PC-9 (cell line): Measurements from ENCODE around the gene SLC66A1. TPM values are rescaled to one million over a fixed set of nuclear protein-coding genes. Genes with fewer than 3 reads are reported as not detected.

Experiments used
- BruUV-seq: library from RNA; stranded (reverse); fragments of 400-500 nt; replicated peaks from 2 replicates; lab custom pipeline; 2021; lab: Mats Ljungman, UMichigan
- CTCF ChIA-PET: fragments of 300-600 bp; sonication (Branson Sonifier 250); formaldehyde crosslinking; loops from one replicate; lab custom pipeline; 2022; ENCODE audit warnings: antibody characterized with exemption; lab: Charles Lee
- POLR2A ChIA-PET: fragments of 300-600 bp; sonication (Branson Sonifier 250); formaldehyde crosslinking; loops from one replicate; lab custom pipeline; 2022; ENCODE audit warnings: antibody characterized with exemption; ENCODE audit not compliant: unreplicated experiment; lab: Charles Lee
- DNase-seq, 2 experiments: peaks; one replicate each; pipeline versions ENCODE4 v3.0.0 to v3.0.0-alpha.2; 2015 to 2022; ENCODE audit warnings: mixed read lengths in 1 of 2
- H2AFZ ChIP-seq: fragments of 200-600 bp; sonication (generic); 2 replicates; pipeline ENCODE4 v1.8.1; 2017; ENCODE audit warnings: antibody characterized with exemption
- H3F3A ChIP-seq: fragments of 200-600 bp; sonication (generic); 2 replicates; pipeline ENCODE4 v1.8.1; 2017; ENCODE audit warnings: antibody characterized with exemption, mild to moderate bottlenecking, low read depth; ENCODE audit not compliant: insufficient read depth
- H3K27ac ChIP-seq: fragments of 200-600 bp; sonication (generic); 2 replicates; pipeline ENCODE4 v1.6.1; 2016; ENCODE audit warnings: mixed run types
- H3K27me3 ChIP-seq: fragments of 200-600 bp; sonication (generic); 2 replicates; pipeline ENCODE4 v1.6.1; 2016; ENCODE audit warnings: low read depth, mixed run types; ENCODE audit not compliant: insufficient read depth
- H3K36me3 ChIP-seq: fragments of 200-600 bp; sonication (generic); 2 replicates; pipeline ENCODE4 v1.6.1; 2016; ENCODE audit warnings: low read depth, mixed run types
- H3K4me1 ChIP-seq: fragments of 200-600 bp; sonication (generic); replicated peaks from 2 replicates; pipeline ENCODE4 v1.6.1; 2016; ENCODE audit warnings: mixed run types; ENCODE audit not compliant: insufficient read depth
- H3K4me2 ChIP-seq: fragments of 200-600 bp; sonication (generic); 2 replicates; pipeline ENCODE4 v1.6.1; 2017; ENCODE audit warnings: mixed run types
- H3K4me3 ChIP-seq: fragments of 200-600 bp; sonication (generic); 2 replicates; pipeline ENCODE4 v1.6.1; 2016; ENCODE audit warnings: mixed run types
- H3K79me2 ChIP-seq: fragments of 200-600 bp; sonication (generic); 2 replicates; pipeline ENCODE4 v1.6.1; 2017; ENCODE audit warnings: low read depth, mixed run types
- H3K9me2 ChIP-seq: fragments of 200-600 bp; sonication (generic); 2 replicates; pipeline ENCODE4 v1.8.1; 2017; ENCODE audit warnings: mild to moderate bottlenecking; ENCODE audit not compliant: insufficient read depth
- H3K9me3 ChIP-seq: fragments of 200-600 bp; sonication (generic); 2 replicates; pipeline ENCODE4 v1.8.1; 2016; ENCODE audit warnings: low read depth; ENCODE audit not compliant: insufficient read depth
- H4K20me1 ChIP-seq: fragments of 200-600 bp; sonication (generic); 2 replicates; pipeline ENCODE4 v1.8.1; 2017; ENCODE audit not compliant: insufficient read depth
- EZH2 ChIP-seq: fragments of 200-600 bp; sonication (generic); IDR thresholded peaks from 2 replicates; pipeline ENCODE4 v1.8.0; 2017; ENCODE audit warnings: antibody characterized with exemption, low read depth
- intact Hi-C: fragments of 100-400 bp; cut with micrococcal nuclease; formaldehyde crosslinking; loops from one replicate; pipeline ENCODE4 v1.10.0; 2022; ENCODE audit not compliant: unreplicated experiment
- total RNA-seq: library from RNA; stranded (reverse); gene quantifications from 2 replicates; pipeline ENCODE4 v1.2.3, GENCODE V29; 2021
- TF ChIP-seq, protein P1 (sequence below): fragments of 200-600 bp; sonication (generic); conservative IDR thresholded peaks from 2 replicates; pipeline ENCODE4 v1.6.1; 2017; ENCODE audit warnings: mixed run types, antibody characterized with exemption, mild to moderate bottlenecking, moderate library complexity

Gene SLC66A1
- total RNA-seq, 1 experiment from 2014 or later, result 13.8 TPM

GRCh38 chr1:19361611-19362147, 49.6 kb downstream of the SLC66A1 start:
- no peak for DNase-seq
- CTCF ChIA-PET, result no interaction called here
- Histone ChIP-seq H3K79me2 (no peaks in the 10 kb centered on the region), H3K9me3 (no peaks in the 10 kb centered on the region), H3K27ac (no peak overlapping the region), H4K20me1 (no peaks in the 10 kb centered on the region; the same call in 1 of the 2 replicates), H3F3A (no peaks in the 10 kb centered on the region), H3K36me3 (no peaks in the 10 kb centered on the region), H3K27me3 (no peaks in the 10 kb centered on the region), H3K4me3 (no peak overlapping the region), H3K9me2 (no peaks in the 10 kb centered on the region), H3K4me2 (no peak overlapping the region), H2AFZ (no peak overlapping the region), H3K4me1 (no peaks in the 10 kb centered on the region)
- no TSS peak for BruUV-seq
- TF ChIP-seq, protein P1, sequence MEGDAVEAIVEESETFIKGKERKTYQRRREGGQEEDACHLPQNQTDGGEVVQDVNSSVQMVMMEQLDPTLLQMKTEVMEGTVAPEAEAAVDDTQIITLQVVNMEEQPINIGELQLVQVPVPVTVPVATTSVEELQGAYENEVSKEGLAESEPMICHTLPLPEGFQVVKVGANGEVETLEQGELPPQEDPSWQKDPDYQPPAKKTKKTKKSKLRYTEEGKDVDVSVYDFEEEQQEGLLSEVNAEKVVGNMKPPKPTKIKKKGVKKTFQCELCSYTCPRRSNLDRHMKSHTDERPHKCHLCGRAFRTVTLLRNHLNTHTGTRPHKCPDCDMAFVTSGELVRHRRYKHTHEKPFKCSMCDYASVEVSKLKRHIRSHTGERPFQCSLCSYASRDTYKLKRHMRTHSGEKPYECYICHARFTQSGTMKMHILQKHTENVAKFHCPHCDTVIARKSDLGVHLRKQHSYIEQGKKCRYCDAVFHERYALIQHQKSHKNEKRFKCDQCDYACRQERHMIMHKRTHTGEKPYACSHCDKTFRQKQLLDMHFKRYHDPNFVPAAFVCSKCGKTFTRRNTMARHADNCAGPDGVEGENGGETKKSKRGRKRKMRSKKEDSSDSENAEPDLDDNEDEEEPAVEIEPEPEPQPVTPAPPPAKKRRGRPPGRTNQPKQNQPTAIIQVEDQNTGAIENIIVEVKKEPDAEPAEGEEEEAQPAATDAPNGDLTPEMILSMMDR, result no peak
- no peak for TF ChIP-seq EZH2
- intact Hi-C loops, result no loop called here
- POLR2A ChIA-PET, result no interaction called here

DNA sequence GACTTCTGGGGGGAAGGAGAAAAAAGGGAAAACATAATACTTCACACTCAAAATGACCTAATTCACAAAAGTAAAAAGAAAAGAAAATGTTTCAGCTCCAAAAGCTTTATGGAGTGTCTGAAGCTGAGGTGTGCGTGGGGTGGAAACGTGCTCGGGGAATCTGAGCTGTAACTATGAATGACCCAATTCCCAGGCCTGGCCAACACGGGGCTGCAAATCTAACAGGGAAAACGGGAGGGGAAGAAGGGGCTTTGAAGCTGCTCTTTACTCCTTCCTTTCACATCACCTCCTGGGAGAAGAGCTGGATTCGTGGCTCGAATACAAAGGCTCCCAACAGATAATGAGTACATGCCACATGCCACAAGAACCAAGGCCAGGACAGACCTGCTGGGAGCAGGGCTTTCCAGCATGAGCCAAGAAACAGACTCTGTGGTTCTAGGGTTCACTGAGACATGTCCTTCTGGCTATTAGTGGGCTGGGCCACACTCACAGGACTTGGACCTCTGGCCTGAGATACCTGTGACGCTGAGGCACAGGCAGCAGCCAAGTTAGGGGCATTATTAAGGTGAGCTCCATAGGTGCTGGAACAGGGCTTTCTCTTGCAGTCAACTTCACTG, 51.5 kb downstream of the SLC66A1 start:
- Histone ChIP-seq H3K27me3 (no peaks in the 10 kb centered on the region), H3K36me3 (no peaks in the 10 kb centered on the region), H4K20me1 (no peaks in the 10 kb centered on the region; the same call in 1 of the 2 replicates), H3K27ac (no peak overlapping the region), H3K9me2 (no peaks in the 10 kb centered on the region), H3K4me1 (no peaks in the 10 kb centered on the region), H2AFZ (no peak overlapping the region), H3K9me3 (no peaks in the 10 kb centered on the region), H3F3A (no peaks in the 10 kb centered on the region), H3K4me2 (no peak overlapping the region), H3K4me3 (no peak overlapping the region), H3K79me2 (no peaks in the 10 kb centered on the region)
- ChIA-PET POLR2A (no interaction called here), CTCF (no interaction called here)
- no peak for DNase-seq
- no peak for TF ChIP-seq EZH2
- TF ChIP-seq, protein P1, result no peak
- BruUV-seq, result no TSS peak
- intact Hi-C loops, result no loop called here

GRCh38 chr1:19365721-19366120, 53.6 kb downstream of the SLC66A1 start:
- Histone ChIP-seq H3F3A (no peaks in the 10 kb centered on the region), H3K4me1 (no peaks in the 10 kb centered on the region), H4K20me1 (no peaks in the 10 kb centered on the region; the same call in 1 of the 2 replicates), H3K79me2 (no peaks in the 10 kb centered on the region), H3K4me2 (no peak overlapping the region), H2AFZ (no peak overlapping the region), H3K36me3 (no peaks in the 10 kb centered on the region), H3K27ac (no peak overlapping the region), H3K9me2 (no peaks in the 10 kb centered on the region), H3K4me3 (no peak overlapping the region), H3K9me3 (no peaks in the 10 kb centered on the region), H3K27me3 (no peaks in the 10 kb centered on the region)
- BruUV-seq, result no TSS peak
- TF ChIP-seq, protein P1, result no peak
- TF ChIP-seq EZH2, result no peak
- POLR2A ChIA-PET, result no interaction called here
- CTCF ChIA-PET, result no interaction called here
- no peak for DNase-seq
- intact Hi-C loops, result no loop called here
